ENCODE results near the gene MTUS2. TPM values are rescaled to one million over a fixed set of nuclear protein-coding genes. Genes with fewer than 3 reads are reported as not detected.

Gene MTUS2
- polyA plus RNA-seq, 2 of the 4 experiments (the other 2 are of a cell fraction), result not detected

- H3K4me3 ChIP-seq, result no peak overlapping the region
- ATAC-seq (no peak), FAIRE-seq (no peak), DNase-seq (ENCODE audit: low read depth in 1 of 2, low spot score in 1 of 2) (no peak)
- H3K4me1 ChIP-seq, result no peaks in the 10 kb centered on the region
- H3K4me2 ChIP-seq, result no peak overlapping the region
- 46% methylated on average over 6 of the region's 6 CpGs for WGBS (ENCODE audit: missing lambda C conversion rate)
- H3K27ac ChIP-seq, result no peak overlapping the region
- H3K9me3 ChIP-seq, result no peaks in the 10 kb centered on the region
- POLR2A ChIA-PET, result no interaction called here
- CTCF ChIA-PET, result no interaction called here
- TF ChIP-seq FOSB (CRISPR knock-in tag; IDR thresholded peaks at IDR 0.05), result no peak
- no peak for TF ChIP-seq FOXS1 (CRISPR knock-in tag; IDR thresholded peaks at IDR 0.05)
- TF ChIP-seq NPAS2 (CRISPR knock-in tag; IDR thresholded peaks at IDR 0.05; ENCODE audit: borderline replicate concordance), result no peak
- no peak for TF ChIP-seq BCL3 (IDR thresholded peaks at IDR 0.05)
- no peak for TF ChIP-seq ZNF302 (CRISPR knock-in tag; IDR thresholded peaks at IDR 0.05)
- TF ChIP-seq MAX (IDR thresholded peaks at IDR 0.05), result no peak
- TF ChIP-seq SMC3 (IDR thresholded peaks at IDR 0.05), result no peak
- TF ChIP-seq RARB (CRISPR knock-in tag; IDR thresholded peaks at IDR 0.05), result no peak
- no peak for TF ChIP-seq TP53 (CRISPR knock-in tag; IDR thresholded peaks at IDR 0.05)
- no peak for TF ChIP-seq CBX8 (IDR thresholded peaks at IDR 0.05)
These were observed 561.9 kb downstream of the MTUS2 start for GRCh38 chr13:29382021-29382420.

- POLR2A ChIA-PET, result no interaction called here
- ATAC-seq, result no peak
- H3K9me3 ChIP-seq, result no peaks in the 10 kb centered on the region
- DNase-seq (ENCODE audit: low read depth in 1 of 2, low spot score in 1 of 2), result no peak
- no peak overlapping the region for H3K4me2 ChIP-seq
- H3K27ac ChIP-seq, result no peak overlapping the region
- CTCF ChIA-PET, result interaction anchor here (1.8 kb wide), 1 partner anchor 14 kb away, joined by 6 read pairs; no protein-coding TSS in a partner anchor
- no peaks in the 10 kb centered on the region for H3K4me1 ChIP-seq
- H3K4me3 ChIP-seq, result no peak overlapping the region
- TF ChIP-seq RNF2 (IDR thresholded peaks at IDR 0.05; ENCODE audit: borderline replicate concordance, low read depth) (no peak), RCOR1 (IDR thresholded peaks at IDR 0.05; ENCODE audit: low read depth, low read length) (no peak), ZFP36 (IDR thresholded peaks at IDR 0.05; ENCODE audit: borderline replicate concordance, partially characterized antibody) (no peak), BCL3 (IDR thresholded peaks at IDR 0.05) (no peak), CEBPB (IDR thresholded peaks at IDR 0.05) (no peak), ATOH8 (CRISPR knock-in tag; IDR thresholded peaks at IDR 0.05; ENCODE audit: low read depth) (no peak)
- WGBS (ENCODE audit: missing lambda C conversion rate), result 53% methylated on average over 5 of the region's 5 CpGs
- no peak for FAIRE-seq
These were observed 563.3 kb downstream of the MTUS2 start for GRCh38 chr13:29383476-29383875.

- 13% methylated on average over 3 of the region's 3 CpGs for WGBS (ENCODE audit: missing lambda C conversion rate)
These were observed 564.3 kb downstream of the MTUS2 start for GRCh38 chr13:29384466-29384865.

GRCh38 chr13:29384871-29385270 is 564.7 kb downstream of the MTUS2 start:
- ChIA-PET POLR2A (no interaction called here), CTCF (interaction anchor here (1.8 kb wide), 1 partner anchor 16 kb away, joined by 6 read pairs; no protein-coding TSS in a partner anchor)
- Histone ChIP-seq H3K9me3 (no peaks in the 10 kb centered on the region), H3K4me1 (no peaks in the 10 kb centered on the region), H3K27ac (no peak overlapping the region), H3K4me2 (no peak overlapping the region), H3K4me3 (no peak overlapping the region)
- DNase-seq (ENCODE audit: low read depth in 1 of 2, low spot score in 1 of 2), result no peak
- ATAC-seq, result no peak
- WGBS (ENCODE audit: missing lambda C conversion rate), result 83% methylated on average over 2 of the region's 4 CpGs
- no peak for FAIRE-seq
- TF ChIP-seq HOXB5 (CRISPR knock-in tag; IDR thresholded peaks at IDR 0.05), result no peak
- TF ChIP-seq USF2 (IDR thresholded peaks at IDR 0.05), result no peak
- TF ChIP-seq REST (IDR thresholded peaks at IDR 0.05), result no peak
- TF ChIP-seq EHMT2 (IDR thresholded peaks at IDR 0.05; ENCODE audit: low read depth), result no peak
- TF ChIP-seq CBX8 (IDR thresholded peaks at IDR 0.05), result no peak
- no peak for TF ChIP-seq FOXS1 (CRISPR knock-in tag; IDR thresholded peaks at IDR 0.05)
- no peak for TF ChIP-seq CBX2 (IDR thresholded peaks at IDR 0.05; ENCODE audit: borderline replicate concordance, low read depth)
- TF ChIP-seq EP300 (IDR thresholded peaks at IDR 0.05), result no peak
- TF ChIP-seq FOSL2 (IDR thresholded peaks at IDR 0.05), result no peak
- TF ChIP-seq FOSL2 (CRISPR knock-in tag; IDR thresholded peaks at IDR 0.05), result no peak

More at GRCh38 chr13:29384466-29384865, 564.3 kb downstream of the MTUS2 start:
- H3K4me1 ChIP-seq, result no peaks in the 10 kb centered on the region
- ChIA-PET CTCF (interaction anchor here (0.7 to 1.8 kb wide), 2 partner anchors 15 to 1017 kb away, joined by 3 to 6 read pairs; no protein-coding TSS in a partner anchor), POLR2A (no interaction called here)
- H3K9me3 ChIP-seq, result no peaks in the 10 kb centered on the region
- FAIRE-seq, result no peak
- ATAC-seq, result no peak
- H3K27ac ChIP-seq, result no peak overlapping the region
- DNase-seq (ENCODE audit: low read depth in 1 of 2, low spot score in 1 of 2), result no peak
- no peak overlapping the region for H3K4me3 ChIP-seq
- TF ChIP-seq RNF2 (IDR thresholded peaks at IDR 0.05; ENCODE audit: borderline replicate concordance, low read depth) (no peak), ESRRA (IDR thresholded peaks at IDR 0.05; ENCODE audit: borderline replicate concordance, low read length) (no peak)
- H3K4me2 ChIP-seq, result no peak overlapping the region
